Measurements from ENCODE around the gene EPX.

EPX gene

GRCh38 chr17:58229384-58229783 lies 36.9 kb downstream of the EPX start:
- DNase-seq (ENCODE audit: low spot score) = no peak

GRCh38 chr17:58229881-58230280 lies 37.4 kb downstream of the EPX start:
- no peak for DNase-seq (ENCODE audit: low spot score)

GRCh38 chr17:58231641-58232040 lies 39.1 kb downstream of the EPX start:
- no peak for DNase-seq (ENCODE audit: low spot score)

DNA sequence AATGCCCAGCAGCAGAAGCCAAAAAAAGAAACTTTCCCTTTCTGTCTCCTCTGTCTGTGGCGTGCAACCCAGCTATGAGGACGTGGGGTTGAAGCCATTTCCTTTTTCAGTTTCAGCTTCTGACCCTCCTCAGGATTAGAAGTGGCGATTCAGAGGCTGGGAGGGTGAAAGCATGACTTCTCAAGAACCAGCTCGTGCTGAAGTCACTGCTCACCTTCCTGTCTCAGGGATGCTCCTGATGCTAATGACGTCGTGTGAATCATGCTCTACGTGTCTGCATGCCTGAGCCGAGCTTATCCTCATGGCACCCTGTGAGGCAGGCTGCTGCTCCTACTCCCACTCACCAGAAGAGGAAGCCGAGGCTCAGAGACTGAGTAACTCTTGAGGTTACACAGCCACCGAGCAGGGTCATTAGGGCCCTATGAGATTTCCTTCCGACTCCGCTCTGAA lies 40.2 kb downstream of the EPX start:
- DNase-seq (ENCODE audit: low spot score) = peak; percentile 25

- no peak for DNase-seq (ENCODE audit: low spot score)
These were observed 41.0 kb downstream of the EPX start for GRCh38 chr17:58233543-58233942.

- DNase-seq (ENCODE audit: low spot score) = no peak
These were observed 42.0 kb downstream of the EPX start for GRCh38 chr17:58234512-58234911.

DNA sequence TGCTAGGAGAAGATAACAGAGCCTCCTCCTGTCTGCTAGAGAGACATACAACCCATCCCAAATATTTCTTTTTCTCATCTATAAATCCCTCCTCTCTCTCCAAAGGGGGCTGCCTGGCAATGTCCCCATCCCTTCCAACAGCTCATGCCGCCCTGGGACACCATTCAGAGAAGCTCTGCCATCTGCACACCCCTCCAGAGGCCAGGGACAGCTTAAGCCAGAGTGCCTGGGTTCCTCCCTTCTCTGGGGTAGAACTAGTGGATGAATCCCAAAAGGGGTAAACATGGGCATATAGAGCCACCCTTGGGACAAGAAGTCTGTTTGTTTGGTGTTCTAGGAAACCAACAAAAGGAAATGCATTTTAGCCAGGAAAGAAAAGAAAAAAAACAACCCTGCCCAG lies 43.3 kb downstream of the EPX start:
- no peak for DNase-seq (ENCODE audit: low spot score)

- DNase-seq (ENCODE audit: low spot score) = no peak
These were observed 43.9 kb downstream of the EPX start for GRCh38 chr17:58236394-58236793.

GRCh38 chr17:58238147-58238634 lies 45.7 kb downstream of the EPX start, which contains the start of gene LPO:
Gene LPO, plus strand, starts transcription at chr17:58238584. Its CDS starts 4,396 bp downstream, at chr17:58242980.
- no peak for DNase-seq (ENCODE audit: low spot score)

DNA sequence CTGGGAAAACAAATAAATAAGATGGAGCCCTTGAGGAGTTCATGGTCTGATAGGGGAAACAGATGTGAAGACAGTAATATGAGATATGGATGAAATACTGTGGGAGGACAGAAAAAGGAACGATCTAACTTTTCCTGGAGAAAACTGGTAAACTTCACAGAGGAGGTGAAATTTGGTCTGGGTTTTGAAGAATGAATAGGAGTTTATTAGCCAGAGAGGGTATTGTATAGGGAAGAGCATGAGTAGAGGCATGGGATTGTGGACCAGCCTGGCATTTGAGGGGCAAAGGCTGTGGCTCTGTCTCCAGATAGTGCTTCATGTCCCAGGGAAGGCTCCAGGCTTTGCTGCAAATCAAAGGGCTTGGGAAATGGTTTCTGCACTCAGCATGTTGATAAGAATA lies 47.5 kb downstream of the EPX start:
- no peak for DNase-seq (ENCODE audit: low spot score)

- peak; percentile 70 for DNase-seq (ENCODE audit: low spot score)
These were observed 49.8 kb downstream of the EPX start for GRCh38 chr17:58242171-58242784.

GRCh38 chr17:58244963-58245362 lies 52.4 kb downstream of the EPX start:
- no peak for DNase-seq (ENCODE audit: low spot score)

DNA sequence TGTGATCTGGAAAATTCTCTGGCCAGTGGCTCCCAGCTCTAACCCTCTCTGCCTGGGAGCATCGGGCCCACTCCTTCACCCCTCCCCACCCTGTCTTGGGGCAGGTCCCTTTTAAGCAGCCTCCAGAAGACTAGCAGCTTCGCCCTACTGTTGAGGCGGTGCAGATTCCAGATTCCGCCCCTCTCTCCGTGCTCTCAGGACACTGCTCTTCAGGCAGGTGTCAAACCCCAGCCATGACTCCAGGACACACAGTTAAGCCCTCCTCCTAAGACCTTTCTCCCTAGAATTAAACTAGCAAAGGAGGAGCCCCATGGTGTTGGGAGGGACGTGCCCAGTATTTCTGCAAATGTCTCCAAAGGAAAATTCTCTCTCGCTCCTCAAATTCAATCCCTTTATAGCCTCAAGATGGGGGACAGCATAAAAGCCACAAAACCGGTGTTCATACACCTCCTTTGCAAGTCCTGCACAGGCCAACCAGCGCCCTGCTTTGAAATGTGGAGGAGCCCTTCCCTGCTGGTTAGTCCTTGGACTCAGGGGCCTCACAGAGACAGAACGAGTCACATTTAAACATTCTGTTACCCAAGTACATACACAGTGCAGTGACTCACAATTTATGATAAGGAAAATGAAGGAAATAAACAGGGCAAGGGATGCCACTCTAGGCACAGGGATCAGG lies 53.0 kb downstream of the EPX start:
- DNase-seq (ENCODE audit: low spot score) = no peak

DNA sequence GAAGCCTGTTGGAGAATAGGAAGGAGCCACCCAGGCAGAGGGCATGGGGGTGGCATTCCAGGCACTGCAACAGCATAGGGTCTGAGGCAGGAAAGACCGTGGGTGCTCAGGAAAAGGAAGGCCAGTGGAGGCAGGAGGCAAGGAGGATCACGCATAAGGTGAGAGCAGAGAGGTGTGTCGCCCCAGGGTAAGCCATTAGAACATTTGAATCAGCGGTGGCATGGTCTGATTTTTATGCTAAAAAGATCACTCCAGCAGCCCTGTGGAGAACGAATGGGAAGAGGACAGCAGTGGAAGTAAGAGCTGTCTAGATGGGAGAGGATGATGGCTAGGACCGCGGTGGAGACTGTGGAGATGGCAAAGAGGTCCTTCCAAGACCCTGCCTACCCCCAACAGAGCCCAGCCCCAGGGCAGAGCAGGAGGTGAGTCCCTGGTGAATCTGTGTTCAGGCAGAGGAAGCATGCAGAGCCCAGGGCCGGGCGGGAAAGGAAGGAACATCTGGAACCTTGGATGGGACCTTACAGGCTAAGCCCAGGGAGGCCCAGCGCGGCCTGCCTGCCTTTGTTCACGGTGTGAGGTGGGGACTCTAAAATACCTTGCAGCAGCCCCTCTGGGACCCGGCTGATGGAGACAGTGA lies 53.7 kb downstream of the EPX start:
- DNase-seq (ENCODE audit: low spot score) = no peak

DNA sequence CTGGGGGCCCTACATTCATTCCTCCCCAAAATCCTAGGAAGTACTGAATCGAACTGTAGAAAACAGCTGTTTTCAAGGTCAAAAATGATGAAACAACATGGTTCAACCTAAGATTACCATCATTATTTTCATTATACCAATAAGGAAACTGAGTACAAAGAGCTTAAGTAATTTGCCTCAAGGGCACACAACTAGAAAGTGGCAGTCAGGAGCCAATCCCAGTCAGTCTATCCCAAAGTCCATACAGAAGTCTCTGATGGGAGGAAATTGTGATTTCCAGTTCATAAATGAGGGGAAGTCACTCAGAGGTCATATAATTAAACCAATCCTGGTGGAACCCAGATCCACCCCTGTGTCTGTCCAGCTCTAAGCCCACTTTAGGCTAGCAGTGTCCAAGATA lies 54.3 kb downstream of the EPX start:
- DNase-seq (ENCODE audit: low spot score) = no peak

DNA sequence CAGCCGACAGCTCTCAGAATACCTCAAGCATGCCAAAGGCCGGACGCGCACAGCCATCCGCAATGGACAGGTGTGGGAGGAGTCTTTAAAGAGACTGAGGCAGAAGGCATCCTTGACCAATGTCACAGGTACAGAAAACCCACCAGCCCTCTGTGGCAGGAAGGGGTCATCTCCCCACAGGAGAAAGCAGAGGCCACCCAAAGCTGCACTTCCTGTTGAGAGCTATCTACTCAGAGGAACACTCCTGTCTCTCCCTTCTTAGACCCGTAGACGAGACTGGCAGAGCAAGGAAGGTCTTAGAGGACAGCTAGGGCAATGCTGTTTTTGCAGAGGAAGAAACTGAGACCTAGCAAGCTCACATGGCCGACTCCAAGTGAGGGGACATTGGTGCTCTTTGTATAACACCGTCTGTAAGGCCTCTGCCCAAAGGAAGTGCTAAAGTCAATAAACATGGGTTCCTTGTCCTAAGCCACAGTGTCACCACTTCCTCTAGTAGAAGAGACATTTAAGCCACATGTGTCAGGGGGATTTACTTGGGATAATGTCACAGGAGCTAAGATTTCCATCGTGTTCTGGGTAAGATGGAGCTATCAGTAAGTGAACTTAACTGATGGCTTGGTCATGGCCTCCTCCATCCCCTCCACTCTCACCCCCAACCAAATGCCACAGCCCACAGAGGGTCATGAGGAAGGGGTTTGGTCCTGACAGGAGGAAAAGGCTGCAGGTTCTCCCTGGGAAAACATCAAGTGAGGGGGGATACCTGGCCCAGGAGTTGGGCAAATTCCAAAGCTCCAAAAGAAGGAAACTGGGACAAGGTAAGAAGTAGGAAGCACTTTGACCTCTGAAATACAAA lies 55.2 kb downstream of the EPX start:
- no peak for DNase-seq (ENCODE audit: low spot score)

DNA sequence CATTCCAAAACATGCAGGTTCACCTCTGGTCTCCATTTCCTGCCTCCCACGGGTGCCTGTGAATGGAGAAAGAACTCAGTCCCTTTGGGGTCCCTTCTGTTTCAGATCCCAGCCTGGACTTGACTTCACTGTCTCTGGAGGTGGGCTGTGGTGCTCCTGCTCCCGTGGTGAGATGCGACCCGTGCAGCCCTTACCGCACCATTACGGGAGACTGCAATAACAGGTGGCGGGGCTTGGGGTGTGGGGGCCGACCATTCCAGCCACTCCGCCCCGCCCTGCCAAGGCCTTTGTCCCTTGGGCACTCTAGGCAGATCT lies 56.4 kb downstream of the EPX start:
- DNase-seq (ENCODE audit: low spot score) = no peak

GRCh38 chr17:58249270-58250133 lies 57.0 kb downstream of the EPX start:
- DNase-seq (ENCODE audit: low spot score) = peak; percentile 77

- no peak for DNase-seq (ENCODE audit: low spot score)
These were observed 58.0 kb downstream of the EPX start for GRCh38 chr17:58250344-58251011.

DNA sequence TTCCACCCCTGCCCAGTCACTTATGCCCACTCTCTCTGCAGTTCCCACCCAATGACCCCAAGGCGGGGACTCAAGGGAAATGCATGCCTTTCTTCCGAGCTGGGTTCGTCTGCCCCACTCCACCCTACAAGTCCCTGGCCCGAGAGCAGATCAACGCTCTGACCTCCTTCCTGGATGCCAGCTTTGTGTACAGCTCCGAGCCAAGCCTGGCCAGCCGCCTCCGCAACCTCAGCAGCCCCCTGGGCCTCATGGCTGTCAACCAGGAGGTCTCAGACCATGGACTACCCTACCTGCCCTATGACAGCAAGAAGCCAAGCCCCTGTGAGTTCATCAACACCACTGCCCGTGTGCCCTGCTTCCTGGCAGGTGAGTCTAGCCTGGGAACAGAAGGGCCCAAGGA lies 59.6 kb downstream of the EPX start:
- DNase-seq (ENCODE audit: low spot score) = no peak

DNA sequence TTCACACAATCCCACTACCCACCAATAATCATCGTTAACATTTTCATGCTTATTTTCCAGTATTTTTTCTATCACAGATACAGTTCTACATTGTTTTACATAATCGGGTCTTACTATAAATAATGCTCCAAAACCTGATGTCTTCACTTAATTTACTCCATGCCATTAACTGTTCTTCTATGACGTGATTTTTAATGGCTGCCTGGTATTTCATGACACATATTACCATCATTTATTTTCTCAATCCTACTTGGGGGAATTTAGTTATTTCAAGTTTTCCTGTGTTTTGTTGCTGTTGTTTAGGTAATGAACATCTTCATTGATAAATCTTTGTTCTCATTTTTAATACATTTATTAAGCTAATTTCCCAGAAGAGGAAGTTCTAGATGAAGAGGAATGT lies 60.6 kb downstream of the EPX start:
- DNase-seq (ENCODE audit: low spot score) = no peak

All from activated CD4-positive, alpha-beta T cell treated with anti-CD3 and anti-CD28 coated beads, Interleukin-2, Interleukin-4, amounts not matched to agents 100 ng/mL and 50 ng/mL, durations not matched to agents 16 hours and 8 hours (primary cell).